HG03575 (cell line): Measurements from ENCODE around the gene LRP5.
"Not testable (repeated sequence)": the region's sequence is repeated elsewhere in the genome, so short reads cannot be mapped to it uniquely, and the experiment has no call there.

Experiments used
- ATAC-seq: cut with Tn5 transposase; IDR thresholded peaks from one replicate; pipeline ENCODE4 v1.9.1; 2021; ENCODE audit not compliant: unreplicated experiment, insufficient number of reproducible peaks, low FRiP score; ENCODE audit errors: extremely low read depth

The LRP5 gene

DNA sequence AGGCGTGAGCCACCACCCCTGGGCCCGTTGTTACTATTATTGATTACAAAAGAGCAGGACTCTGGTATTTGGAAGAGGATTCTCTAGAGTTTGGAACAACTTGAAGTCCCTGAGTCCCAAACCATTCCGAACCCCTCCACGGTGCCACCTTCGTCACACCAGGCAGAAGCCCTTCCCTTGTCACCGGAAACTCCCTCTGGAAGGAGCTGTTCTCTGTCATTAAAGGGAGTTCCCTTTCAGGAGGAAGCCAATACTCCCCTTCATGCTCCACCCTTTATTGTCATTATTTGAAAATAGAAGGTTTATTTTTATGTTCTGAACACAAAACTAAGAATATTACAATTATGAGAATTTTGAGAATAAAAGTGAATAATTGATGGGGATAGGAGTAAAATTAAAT, 35.5 kb upstream of the LRP5 start:
- no peak for ATAC-seq

DNA sequence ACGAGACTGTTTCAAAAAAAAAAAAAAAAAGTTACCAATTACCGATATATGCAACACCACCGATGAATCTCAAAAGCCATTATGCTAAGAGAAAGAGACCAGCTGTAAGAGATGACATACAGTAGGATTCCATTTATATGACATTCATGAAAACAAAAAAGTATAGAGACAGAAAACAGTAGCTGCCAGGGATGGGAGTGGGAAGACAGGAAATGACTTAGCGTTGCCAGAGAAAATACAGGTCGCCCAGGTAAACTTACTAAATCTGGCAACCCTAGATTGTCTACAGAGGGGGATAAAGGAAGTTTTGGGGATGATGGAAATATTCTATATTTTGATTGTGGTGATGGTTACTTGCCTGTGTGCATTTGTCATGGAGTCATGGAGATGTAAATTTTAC, 32.7 kb upstream of the LRP5 start:
- ATAC-seq = no peak

DNA sequence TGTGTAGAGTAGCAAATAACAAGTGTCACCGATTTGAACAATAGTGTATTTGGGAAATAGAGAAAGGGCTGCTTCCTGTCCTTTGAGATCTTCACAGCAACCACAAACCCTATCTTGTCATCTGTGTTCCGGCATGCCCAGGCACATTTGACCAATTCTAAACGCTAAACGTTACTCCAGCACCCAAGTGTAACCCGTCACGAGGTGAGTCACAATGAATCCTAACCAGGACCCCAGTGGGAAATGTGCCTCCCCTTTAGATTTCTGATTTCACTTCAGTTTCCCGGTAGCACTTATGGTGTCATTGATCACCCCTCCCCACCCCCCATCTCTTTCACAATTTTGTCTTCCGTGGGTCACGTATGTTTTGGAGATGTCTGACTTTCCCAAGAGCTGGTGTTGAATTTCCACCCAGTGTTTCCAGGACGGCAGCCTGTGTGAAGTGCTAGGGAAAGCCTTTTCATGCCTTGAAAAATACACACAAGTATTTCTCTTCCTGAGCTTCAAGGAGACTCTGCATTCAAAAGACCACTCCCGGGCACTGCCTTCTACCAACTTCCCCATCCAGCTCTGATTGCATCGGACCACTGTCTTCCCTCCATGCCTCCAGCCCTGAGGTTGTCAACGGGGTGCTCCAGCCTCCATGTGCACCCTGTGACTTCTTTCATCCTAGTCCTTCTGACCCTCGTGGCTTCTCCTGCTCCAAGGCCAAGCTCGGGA, 30.1 kb upstream of the LRP5 start:
- ATAC-seq = no peak

DNA sequence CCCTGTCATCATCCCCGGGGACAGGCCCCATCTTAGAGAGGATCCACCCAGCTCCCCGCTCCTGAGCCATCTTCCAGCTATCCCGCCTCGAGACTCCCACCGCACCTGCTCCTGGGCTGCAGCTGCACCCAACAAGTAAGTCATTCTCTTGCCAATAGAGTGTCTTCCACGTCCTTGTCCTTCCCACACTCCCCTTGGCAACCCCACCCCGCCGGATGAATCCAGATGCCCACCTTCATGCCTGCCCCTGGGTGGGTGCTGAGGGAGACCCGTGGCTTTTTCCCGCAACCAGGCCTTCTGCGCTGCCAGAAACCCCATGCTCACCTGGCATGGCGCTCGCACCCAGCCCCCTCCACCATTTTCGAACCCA, 29.5 kb upstream of the LRP5 start:
- no peak for ATAC-seq

DNA sequence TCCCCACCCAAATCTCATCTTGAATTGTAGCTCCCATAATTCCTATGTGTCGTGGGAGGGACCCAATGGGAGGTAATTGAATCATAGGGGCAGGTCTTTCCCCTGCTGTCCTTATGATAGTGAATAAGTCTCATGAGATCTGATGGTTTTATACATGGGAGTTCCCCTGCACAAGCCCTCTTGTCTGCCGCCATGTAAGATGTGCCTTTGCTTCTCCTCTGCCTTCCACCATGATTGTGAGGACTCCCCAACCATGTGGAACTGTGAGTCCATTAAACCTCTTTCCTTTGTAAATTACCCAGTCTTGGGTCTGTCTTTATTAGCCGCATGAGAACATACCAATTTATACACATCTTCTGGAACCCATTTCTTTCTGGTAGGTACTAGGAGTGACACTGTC, 27.8 kb upstream of the LRP5 start:
- ATAC-seq = not testable (repeated sequence)

DNA sequence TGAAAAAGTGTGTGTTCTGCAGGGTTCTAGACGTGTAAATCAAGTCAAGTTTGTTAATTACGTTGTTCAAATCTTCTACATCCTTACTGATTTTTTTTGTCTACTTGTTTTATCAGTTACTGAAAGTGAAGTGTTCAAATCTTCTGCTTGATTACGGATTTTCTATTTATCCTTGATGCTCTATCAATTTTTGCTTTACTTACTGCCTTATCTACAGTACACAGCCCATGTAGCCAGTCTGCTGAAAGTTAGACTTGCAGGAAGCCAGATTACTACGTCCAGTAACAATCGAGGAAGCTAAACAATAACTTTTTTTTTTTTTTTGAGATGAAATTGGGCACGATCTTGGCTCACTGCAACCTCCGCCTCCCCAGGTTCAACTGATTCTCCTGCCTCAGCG, 25.0 kb upstream of the LRP5 start:
- ATAC-seq = no peak

DNA sequence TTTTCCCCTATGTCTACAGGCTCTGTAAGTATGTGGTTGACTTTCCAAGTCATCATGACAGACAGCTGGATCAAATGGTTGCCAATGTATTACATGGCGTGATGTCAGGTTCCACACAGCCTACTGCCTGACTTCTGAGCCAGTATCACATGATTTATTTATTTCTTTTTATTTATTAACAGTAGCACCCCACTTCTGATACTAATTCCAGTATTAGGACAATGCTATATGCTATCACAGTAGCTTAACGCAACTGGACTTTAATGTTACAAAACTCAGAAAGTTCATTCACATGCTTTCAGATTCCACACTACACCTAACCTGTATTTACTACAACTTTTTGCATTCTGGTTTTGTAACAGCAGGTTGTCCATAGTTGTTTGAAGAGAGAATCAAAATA, 22.9 kb upstream of the LRP5 start:
- ATAC-seq = no peak

DNA sequence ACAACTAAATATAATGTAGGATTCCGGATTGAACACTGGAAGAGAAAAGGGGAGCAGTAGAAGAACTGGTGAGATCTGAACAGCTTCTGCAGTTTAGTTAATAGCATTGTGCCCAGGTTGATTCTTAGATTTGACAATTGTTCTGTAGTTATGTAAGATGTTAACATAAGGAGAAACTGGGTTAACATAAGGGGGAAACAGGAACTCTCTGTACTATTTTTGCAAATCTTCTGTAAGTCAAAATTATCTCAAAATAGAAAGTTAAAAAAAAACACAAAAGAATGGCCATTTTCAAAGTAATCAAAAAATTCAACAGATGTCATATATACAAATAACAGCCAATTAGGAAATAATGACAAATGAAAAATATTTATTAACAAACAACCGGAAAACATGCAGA, 18.7 kb upstream of the LRP5 start:
- no peak for ATAC-seq

DNA sequence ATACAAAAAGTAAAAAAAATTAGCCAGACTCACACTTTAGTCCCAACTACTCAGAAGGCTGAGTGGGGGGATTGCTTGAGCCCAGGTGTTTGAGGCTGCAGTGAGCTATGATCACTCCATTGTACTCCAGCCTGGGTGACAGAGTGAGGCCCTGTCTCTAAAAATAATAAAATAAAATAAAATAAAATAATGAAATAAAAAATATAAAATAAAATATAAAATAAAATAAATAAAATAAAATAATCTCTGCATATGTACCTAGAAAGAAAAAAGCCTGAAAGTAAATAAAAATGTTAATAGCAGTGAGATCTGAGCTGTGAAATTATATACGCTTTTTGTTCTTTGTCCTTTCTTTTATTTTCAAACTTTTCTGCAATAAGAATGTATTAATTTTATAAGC, 17.1 kb upstream of the LRP5 start:
- ATAC-seq = no peak

DNA sequence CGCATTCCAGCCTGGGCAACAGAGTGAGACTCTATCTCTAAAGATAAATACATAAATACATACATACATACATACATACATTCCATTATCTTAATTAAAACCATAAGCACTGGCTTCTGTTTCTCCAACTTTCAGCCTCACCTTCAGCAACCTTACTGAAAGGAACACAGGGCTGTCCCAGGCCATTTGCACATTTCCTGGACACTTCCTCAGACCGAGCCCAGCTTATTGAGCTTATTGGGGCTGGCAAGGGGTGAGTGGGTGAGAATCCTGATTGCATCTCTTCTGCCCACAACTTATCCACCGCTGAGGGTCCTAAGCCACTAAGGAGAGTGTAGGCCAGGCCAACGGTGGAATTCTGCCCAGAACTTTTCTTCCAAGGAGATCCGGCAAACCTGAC, 16.5 kb upstream of the LRP5 start:
- ATAC-seq = no peak

DNA sequence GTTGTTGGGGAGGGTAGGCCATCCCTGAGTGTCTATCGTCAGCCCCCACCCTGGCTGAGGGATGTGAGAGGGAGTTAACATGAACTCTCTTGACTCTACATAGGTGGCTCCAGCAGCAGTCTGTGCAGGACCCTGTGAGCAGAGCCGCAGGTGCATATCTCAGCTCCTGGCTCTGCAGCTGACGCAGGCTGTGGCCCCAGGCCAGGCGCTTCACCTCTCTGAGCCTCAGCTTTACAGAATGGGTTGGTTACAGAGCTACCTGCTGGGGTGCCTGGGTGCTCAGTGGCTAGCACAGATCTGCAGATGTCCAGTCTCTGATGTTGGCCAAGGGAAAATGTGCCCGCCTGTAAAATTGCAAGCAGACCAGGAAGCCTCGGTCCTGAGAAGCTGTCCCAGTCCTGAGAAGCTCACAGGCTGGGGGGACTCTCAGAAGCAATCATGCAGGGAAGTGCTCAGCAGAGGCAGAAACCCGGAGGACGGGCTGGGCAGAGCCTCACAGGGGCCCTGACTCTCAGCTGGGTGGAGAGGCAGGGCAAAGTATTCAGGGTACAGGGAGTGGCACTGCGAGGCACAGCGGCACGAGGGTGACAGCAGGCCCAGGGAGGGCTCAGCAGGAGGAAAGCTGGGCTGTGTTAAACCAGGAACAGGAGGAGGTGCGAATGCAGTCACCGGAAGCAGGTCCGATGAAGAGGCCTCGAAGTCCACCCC, 15.9 kb upstream of the LRP5 start:
- no peak for ATAC-seq

DNA sequence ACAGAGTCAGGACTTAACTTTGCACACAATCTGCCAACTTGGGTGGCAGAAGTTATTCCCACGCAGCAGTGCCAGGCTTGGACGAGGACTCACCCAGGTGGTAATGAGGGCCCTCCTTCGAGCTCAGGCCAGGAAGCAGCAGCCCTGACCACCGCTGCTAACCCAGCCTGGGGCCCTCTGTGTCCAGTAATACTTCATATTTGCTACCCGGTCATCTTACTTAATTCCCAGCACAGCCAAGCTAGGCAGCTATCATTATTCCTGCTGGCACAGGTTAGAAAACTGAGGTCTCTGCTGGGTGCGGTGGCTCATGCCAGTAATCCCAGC, 15.4 kb upstream of the LRP5 start:
- no peak for ATAC-seq

DNA sequence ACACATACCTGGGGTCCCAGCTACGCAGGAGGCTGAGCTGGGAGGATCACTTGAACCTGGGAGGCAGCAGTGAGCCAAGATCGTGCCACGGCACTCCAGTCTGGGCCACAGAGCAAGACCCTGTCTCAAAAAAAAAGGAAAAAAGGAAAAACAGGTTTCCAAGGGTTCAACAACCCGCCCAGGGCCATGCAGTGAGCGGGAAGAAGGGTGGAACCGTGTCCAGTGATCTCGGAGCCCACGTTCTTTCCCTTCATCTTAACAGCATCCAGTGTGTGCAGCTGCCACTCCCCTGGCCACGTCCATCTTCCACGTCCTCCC, 14.9 kb upstream of the LRP5 start:
- ATAC-seq = no peak

DNA sequence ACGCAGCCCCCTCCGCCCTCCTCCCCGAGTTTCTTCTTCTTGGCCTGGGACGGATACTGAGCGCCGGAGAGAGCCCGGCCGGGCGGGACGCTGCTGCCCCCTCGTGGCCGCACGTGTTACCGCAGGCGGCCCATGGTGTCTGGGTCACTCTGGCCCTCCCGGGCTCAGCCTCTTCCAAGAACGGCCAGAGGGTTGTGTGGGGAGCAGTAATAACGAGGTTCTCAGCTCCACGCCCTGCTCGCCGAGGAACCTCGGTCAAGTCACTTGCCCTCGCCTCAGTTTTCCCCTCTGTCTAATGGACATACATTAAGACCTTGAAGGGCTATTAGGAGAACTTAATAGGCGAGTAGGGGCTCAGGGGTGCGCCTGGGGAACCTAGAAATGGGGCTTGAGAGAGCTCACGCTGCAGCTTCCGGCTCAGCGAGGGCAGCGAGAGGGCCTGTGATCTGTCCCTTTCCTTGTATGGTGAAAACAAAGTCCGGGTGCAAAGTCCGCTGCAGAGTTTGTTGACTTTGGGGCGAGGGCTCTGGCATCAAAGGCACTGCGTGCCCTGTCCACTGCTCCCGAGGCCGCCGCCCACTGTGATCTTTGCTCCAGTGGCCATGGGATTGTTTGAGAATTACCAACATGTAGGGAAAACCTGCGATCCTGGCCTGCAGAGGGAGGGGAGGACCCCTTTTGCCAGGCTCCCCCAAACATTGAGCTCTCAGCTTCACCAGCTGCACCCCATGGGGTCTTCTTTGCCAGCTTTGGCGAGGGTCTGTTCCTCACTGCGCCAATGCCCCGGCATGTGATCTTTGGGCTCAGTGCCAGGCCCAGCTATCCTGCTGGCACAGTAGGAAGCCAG, 14.4 kb upstream of the LRP5 start:
- no peak for ATAC-seq

DNA sequence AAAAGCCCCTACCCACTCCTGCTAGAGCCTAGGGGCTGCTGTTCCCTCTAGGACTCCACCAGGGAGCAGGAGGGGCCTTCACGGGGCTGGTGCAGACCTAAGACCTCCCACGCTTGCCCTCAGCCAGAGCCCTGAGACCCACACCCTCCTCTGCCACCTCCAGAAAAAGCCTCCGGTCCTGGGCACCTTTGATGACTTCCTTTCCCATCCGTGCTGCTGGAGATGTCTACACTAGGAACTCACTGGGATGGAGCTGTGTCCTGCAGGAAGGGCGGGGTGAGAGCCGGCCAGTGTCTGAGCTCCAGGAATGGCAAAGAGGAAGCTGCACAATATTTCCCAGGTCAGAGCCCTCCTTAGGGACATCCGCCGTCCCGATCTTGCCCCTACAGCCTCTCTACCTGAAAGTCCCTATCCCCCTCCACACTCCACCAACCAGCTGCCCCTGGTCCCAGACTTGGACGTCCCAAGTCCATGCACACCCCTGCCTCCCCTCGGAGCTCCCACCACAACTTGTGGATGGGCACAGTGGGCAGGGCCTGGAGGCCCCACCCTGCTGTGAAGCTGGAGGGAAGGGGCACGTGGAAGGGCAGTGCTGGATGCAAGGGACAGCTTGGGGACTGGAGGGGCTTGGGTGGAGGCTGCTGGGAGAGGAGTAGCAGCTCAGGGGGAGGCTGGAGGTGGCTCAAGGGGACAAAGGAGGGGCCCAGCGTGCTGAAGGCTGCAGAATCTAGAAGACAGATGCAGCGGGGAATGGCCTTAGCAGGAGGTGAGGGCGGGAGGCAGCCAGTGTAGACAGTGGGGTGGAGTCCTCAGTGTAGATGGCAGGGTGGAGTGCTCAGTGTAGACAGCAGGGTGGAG, 13.5 kb upstream of the LRP5 start:
- ATAC-seq = no peak

DNA sequence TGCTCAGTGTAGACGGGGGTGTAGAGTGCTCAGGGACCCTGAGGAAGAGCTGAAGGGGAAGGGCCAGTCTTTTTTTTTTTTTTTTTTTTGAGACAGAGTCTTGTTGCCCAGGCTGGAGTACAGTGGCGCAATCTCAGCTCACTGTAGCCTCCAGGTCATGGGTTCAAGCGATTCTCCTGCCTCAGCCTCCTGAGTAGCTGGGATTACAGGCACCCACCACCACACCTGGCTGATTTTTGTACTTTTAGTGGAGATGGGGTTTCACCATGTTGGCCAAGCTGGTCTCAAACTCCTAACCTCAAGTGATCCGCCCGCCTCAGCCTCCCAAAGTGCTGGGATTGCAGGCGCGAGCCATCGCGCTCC, 12.9 kb upstream of the LRP5 start:
- not testable (repeated sequence) for ATAC-seq

DNA sequence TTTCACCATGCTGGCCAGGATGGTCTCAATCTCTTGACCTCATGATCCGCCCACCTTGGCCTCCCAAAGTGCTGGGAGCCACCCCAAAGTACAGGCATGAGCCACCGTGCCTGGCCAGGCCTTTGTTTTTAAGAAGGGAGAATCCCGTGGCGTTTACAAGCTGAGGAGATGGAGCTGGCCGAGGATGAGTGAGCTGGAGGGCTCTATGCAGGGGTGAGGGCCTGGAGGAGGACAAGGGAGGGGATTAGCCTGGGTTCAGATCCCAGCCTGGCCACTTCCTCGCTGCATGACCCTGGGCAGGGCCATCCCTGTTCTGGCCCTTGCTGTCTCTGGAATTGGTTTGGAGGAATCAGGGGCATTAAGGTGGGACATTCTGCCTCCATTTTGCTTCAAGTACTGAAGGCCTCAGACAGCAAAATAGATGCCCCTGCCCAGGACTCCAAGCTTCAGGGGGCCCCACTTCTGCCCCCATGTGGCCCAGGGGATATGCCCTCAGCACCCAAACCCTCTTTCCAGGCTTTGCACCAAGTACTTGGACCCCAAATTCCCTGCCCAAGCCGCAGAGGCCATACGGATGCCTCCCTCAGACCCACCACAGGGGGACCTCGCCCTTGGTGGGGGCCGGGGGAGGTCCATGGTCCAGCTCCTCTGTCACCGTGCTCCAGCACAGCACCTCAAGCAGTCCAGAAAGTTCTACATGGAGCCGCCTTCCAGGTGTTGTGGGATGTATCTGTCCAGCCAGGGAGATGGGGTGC, 12.1 kb upstream of the LRP5 start:
- ATAC-seq = no peak

DNA sequence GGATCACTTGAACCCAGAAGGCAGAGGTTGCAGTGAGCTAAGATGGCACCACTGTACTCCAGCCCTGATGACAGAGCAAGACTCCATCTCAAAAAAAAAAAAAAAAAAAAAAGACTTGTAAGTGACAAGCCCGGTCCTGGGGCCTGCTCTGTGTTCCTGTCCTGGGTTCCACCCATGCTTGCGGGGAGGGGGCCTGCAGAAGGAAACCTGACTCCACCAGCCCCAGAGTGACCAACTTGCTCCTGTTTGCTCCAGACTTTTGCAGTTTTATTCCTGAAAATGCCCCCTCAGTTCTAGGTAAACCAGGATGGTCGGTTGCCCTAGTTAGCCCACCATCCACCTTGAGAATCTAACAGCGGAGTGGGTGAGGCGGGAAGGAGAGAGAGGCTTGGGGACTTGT, 10.1 kb upstream of the LRP5 start:
- ATAC-seq = no peak

DNA sequence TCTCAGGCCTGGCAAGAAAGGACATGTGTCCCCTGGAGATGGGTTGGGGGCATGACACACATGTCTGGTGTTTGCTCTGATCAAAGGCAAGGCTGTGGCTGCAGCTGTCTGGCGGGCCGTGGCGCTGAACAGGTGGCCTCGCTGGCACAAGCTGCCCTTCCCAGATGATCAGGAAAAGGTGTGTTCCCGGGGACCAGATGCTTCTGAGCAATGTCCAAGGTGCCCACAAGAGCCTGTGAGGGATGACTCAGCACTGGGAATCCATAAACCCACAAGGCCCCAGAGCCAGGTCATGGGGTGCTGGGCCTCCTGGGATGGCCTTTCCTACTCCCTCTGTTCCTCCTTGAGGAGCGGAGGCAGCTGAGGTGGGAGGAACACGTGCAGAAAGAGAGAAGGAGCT, 9.7 kb upstream of the LRP5 start:
- ATAC-seq = no peak
